ENCODE results near the gene FBXO47.

GRCh38 chr17:38926293-38927070 lies 40.7 kb downstream of the FBXO47 start:
- TF ChIP-seq POLR2A (IDR thresholded peaks at IDR 0.05; ENCODE audit: low read length) (no peak), GATA1 (IDR thresholded peaks at IDR 0.05; ENCODE audit: low read depth, low read length) (no peak)

Data from erythroblast (primary cell).